ENCODE measurements around the gene ADAMTS2.

DNA sequence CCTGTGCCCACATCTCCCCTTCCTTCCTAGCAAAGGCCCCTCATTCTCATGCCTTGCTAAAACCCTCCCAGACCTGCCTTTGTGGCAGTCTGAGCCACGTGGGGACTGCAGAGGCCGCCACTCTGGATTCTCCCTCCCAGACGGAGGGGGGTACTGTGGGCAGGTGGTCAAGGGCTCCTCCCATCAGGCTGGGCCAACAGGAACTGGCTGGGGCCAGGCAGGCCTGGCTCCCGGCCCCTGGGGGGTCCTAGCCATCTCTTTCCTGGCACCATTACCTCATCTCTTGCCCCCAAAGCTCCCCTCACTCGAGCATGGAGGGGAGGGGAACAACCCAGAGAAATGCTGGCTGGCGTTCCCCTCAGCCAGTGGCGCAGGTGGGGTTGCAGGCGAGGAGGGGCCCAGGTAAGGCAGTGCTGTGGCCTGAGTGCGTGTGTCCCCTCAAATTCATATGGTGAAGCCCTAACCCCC lies 196.5 kb downstream of the ADAMTS2 start:
- TF ChIP-seq, protein P1, sequence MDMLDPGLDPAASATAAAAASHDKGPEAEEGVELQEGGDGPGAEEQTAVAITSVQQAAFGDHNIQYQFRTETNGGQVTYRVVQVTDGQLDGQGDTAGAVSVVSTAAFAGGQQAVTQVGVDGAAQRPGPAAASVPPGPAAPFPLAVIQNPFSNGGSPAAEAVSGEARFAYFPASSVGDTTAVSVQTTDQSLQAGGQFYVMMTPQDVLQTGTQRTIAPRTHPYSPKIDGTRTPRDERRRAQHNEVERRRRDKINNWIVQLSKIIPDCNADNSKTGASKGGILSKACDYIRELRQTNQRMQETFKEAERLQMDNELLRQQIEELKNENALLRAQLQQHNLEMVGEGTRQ (IDR thresholded peaks at IDR 0.05; ENCODE audit: low read depth, low read length): no peak
- no peak for TF ChIP-seq CTCF (conservative IDR thresholded peaks at IDR 0.05; ENCODE audit: low read depth, low read length)
- no peak for TF ChIP-seq MXI1 (IDR thresholded peaks at IDR 0.05; ENCODE audit: borderline replicate concordance, low read depth, low read length)
- TF ChIP-seq POLR2A (IDR thresholded peaks at IDR 0.05; ENCODE audit: low read depth, low read length): no peak
- no peak for TF ChIP-seq RFX5 (IDR thresholded peaks at IDR 0.05; ENCODE audit: low read depth, low read length)
- TF ChIP-seq RCOR1 (IDR thresholded peaks at IDR 0.05; ENCODE audit: insufficient replicate concordance, low read length): no peak
